ENCODE measurements around the gene SCT.

Gene SCT

GRCh38 chr11:592918-593317 is 34.1 kb downstream of the SCT start:
- no peaks in the 10 kb centered on the region for H3K27me3 ChIP-seq
- intact Hi-C loops (cut with DNase I; ENCODE audit: low total_unique reads), result no loop called here
- H3K4me3 ChIP-seq, result no peak overlapping the region
- no peak overlapping the region for H3K27ac ChIP-seq
- DNase-seq, result no peak
- no peaks in the 10 kb centered on the region for H3K9me3 ChIP-seq
- TF ChIP-seq, protein P1, sequence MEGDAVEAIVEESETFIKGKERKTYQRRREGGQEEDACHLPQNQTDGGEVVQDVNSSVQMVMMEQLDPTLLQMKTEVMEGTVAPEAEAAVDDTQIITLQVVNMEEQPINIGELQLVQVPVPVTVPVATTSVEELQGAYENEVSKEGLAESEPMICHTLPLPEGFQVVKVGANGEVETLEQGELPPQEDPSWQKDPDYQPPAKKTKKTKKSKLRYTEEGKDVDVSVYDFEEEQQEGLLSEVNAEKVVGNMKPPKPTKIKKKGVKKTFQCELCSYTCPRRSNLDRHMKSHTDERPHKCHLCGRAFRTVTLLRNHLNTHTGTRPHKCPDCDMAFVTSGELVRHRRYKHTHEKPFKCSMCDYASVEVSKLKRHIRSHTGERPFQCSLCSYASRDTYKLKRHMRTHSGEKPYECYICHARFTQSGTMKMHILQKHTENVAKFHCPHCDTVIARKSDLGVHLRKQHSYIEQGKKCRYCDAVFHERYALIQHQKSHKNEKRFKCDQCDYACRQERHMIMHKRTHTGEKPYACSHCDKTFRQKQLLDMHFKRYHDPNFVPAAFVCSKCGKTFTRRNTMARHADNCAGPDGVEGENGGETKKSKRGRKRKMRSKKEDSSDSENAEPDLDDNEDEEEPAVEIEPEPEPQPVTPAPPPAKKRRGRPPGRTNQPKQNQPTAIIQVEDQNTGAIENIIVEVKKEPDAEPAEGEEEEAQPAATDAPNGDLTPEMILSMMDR (IDR thresholded peaks at IDR 0.05), result no peak
- H3K4me1 ChIP-seq, result no peaks in the 10 kb centered on the region
- peaks cover 51 to 100% (median 97%) of the 10 kb centered on the region in 3 donors for H3K36me3 ChIP-seq

DNA sequence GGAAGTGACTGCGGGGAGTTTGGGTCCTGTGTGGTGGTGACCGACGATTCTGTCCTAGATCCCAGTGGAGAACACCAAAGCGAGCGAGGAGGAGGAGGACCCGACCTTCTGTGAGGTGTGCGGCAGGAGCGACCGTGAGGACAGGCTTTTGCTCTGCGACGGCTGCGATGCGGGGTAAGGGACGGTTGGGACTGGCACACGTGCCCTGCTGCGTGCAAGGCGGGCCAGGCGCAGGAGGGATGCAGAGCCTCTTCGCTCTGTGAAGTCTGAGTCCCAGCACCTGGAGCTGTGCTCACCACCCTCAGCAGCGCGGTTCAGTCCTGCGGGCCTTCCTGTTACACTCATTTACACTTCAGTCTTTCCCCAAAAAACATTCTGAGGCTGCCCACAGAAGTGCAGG is 34.5 kb downstream of the SCT start:
- no peak for DNase-seq
- Histone ChIP-seq H3K36me3 (peaks cover 51 to 100% (median 97%) of the 10 kb centered on the region in 3 donors), H3K4me1 (no peaks in the 10 kb centered on the region), H3K9me3 (no peaks in the 10 kb centered on the region), H3K27ac (no peak overlapping the region), H3K4me3 (no peak overlapping the region), H3K27me3 (no peaks in the 10 kb centered on the region)
- intact Hi-C loops (cut with DNase I; ENCODE audit: low total_unique reads), result no loop called here
- TF ChIP-seq, protein P1 (IDR thresholded peaks at IDR 0.05), result no peak

GRCh38 chr11:590997-591396 is 36.0 kb downstream of the SCT start:
- no peak overlapping the region for H3K27ac ChIP-seq
- peaks cover 54 to 100% (median 99%) of the 10 kb centered on the region in 3 donors for H3K36me3 ChIP-seq
- no peaks in the 10 kb centered on the region for H3K27me3 ChIP-seq
- H3K4me3 ChIP-seq, result no peak overlapping the region
- H3K9me3 ChIP-seq, result no peaks in the 10 kb centered on the region
- no peaks in the 10 kb centered on the region for H3K4me1 ChIP-seq
- TF ChIP-seq, protein P1 (IDR thresholded peaks at IDR 0.05), result no peak
- DNase-seq, result no peak
- intact Hi-C loops (cut with DNase I; ENCODE audit: low total_unique reads), result no loop called here

DNA sequence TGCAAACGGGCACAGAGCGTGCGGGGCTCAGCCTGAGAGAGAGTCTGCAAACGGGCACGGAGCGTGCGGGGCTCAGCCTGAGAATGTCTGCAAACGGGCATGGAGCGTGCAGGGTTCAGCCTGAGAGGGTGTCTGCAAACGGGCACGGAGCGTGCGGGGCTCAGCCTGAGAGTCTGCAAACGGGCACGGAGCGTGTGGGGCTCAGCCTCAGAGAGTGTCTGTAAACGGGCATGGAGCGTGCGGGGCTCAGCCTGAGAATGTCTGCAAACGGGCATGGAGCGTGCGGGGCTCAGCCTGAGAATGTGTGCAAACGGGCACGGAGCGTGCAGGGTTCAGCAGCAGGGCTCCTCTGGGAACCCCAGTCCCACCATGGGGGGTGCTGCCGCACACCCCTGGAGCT is 37.2 kb downstream of the SCT start:
- H3K27me3 ChIP-seq, result no peaks in the 10 kb centered on the region
- no peak overlapping the region for H3K4me3 ChIP-seq
- no peak overlapping the region for H3K27ac ChIP-seq
- no peaks in the 10 kb centered on the region for H3K9me3 ChIP-seq
- DNase-seq, result no peak
- TF ChIP-seq, protein P1 (IDR thresholded peaks at IDR 0.05), result no peak
- no peaks in the 10 kb centered on the region for H3K4me1 ChIP-seq
- peaks cover 54 to 99% (median 92%) of the 10 kb centered on the region in 3 donors for H3K36me3 ChIP-seq
- intact Hi-C loops (cut with DNase I; ENCODE audit: low total_unique reads), result no loop called here

DNA sequence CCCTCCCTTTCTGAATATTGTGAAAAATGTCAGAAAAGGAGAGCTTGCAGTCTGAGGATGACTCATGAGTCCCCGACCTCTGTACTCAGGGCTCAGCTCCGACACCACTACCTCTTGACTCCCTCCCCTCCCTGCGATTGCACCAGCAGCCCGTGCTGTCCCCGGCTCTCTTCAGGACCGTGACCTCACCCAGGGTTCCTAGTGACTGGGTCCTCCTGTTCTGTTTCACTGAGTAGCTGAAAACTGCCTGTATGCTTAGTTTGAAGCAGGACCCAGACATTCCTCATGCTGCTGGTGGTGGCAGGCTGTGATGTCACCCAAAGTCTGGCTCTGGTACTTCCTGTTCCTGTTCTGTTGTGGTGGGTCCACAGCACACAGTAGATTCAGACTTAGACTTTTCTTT is 39.0 kb downstream of the SCT start:
- TF ChIP-seq, protein P1 (IDR thresholded peaks at IDR 0.05), result no peak
- no peak overlapping the region for H3K4me3 ChIP-seq
- H3K27me3 ChIP-seq, result no peaks in the 10 kb centered on the region
- no peaks in the 10 kb centered on the region for H3K9me3 ChIP-seq
- H3K36me3 ChIP-seq, result peaks cover 54 to 99% (median 92%) of the 10 kb centered on the region in 3 donors
- peaks cover 0 to 4% (median 0%) of the 10 kb centered on the region in 4 donors for H3K4me1 ChIP-seq
- DNase-seq, result no peak
- intact Hi-C loops (cut with DNase I; ENCODE audit: low total_unique reads), result no loop called here
- no peak overlapping the region for H3K27ac ChIP-seq

- H3K4me1 ChIP-seq, result peaks cover 0 to 4% (median 0%) of the 10 kb centered on the region in 4 donors
- H3K27me3 ChIP-seq, result no peaks in the 10 kb centered on the region
- TF ChIP-seq, protein P1 (IDR thresholded peaks at IDR 0.05), result no peak
- H3K36me3 ChIP-seq, result peaks cover 54 to 99% (median 92%) of the 10 kb centered on the region in 3 donors
- no peaks in the 10 kb centered on the region for H3K9me3 ChIP-seq
- no peak for DNase-seq
- no peak overlapping the region for H3K27ac ChIP-seq
- intact Hi-C loops (cut with DNase I; ENCODE audit: low total_unique reads), result no loop called here
- no peak overlapping the region for H3K4me3 ChIP-seq
These were observed 39.4 kb downstream of the SCT start for GRCh38 chr11:587546-587945.
